ENCODE results near the gene PTPRK.

- TF ChIP-seq CTCF (optimal IDR thresholded peaks at IDR 0.05 in 1 of 3, IDR thresholded peaks at IDR 0.05 in 1 of 3, conservative IDR thresholded peaks at IDR 0.05 in 1 of 3; ENCODE audit: extremely low read depth in 1 of 3, insufficient read depth in 2 of 3, low read length in 3 of 3) (no peak), EZH2 (IDR thresholded peaks at IDR 0.05; ENCODE audit: low read length) (no peak)
Measured at GRCh38 chr6:128271011-128271410, 249.4 kb downstream of the PTPRK start.

All from keratinocyte (primary cell).